ENCODE data around the gene GPR42.

The GPR42 gene

DNA sequence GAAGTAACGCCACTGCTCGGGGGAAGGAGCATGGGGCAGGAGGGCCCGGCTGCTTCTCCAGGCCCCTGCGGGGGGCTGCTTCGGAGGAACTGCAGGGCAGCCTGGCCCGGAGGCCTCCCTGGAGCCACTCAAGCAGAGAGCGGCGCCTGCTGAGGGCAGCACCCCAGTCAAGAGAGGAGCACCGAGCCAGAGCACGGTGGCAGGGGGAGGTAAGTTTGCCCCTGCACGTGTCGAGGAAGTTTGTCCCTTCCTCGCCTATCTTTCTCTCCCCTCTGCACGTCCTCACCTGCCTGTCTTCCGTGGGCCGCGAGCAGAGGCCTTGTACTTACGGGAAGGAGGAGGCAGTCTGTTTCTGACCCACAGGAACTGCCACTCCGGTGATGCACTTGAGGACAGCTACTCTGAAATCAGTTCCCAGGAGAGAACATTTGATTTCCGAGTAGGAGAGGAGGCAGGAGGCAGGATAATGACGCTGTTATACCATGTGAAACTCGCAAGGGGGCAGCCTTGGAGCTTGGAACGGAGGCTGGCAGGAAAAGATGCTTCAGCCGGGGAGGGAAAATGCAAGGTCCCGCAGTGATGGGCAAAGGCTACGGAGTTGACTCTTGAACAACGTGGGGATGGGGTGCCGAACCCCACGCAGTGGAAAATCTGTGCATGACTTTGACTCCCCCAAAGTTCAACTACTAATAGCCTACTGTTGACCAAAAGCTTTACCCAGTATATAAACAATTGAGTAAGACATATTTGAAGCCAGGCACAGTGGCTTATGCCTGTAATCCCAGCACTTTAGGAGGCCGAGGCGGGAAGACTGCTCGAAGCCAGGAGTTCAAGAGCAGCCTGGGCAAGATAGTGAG, 18.2 kb upstream of the GPR42 start (continued):
- TF ChIP-seq, protein P1, sequence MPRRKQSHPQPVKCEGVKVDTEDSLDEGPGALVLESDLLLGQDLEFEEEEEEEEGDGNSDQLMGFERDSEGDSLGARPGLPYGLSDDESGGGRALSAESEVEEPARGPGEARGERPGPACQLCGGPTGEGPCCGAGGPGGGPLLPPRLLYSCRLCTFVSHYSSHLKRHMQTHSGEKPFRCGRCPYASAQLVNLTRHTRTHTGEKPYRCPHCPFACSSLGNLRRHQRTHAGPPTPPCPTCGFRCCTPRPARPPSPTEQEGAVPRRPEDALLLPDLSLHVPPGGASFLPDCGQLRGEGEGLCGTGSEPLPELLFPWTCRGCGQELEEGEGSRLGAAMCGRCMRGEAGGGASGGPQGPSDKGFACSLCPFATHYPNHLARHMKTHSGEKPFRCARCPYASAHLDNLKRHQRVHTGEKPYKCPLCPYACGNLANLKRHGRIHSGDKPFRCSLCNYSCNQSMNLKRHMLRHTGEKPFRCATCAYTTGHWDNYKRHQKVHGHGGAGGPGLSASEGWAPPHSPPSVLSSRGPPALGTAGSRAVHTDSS (tag by site-specific recombination; IDR thresholded peaks at IDR 0.05) = no peak
- TF ChIP-seq KLF9 (tag by site-specific recombination; IDR thresholded peaks at IDR 0.05; ENCODE audit: low read depth) = no peak
- TF ChIP-seq, protein P2, sequence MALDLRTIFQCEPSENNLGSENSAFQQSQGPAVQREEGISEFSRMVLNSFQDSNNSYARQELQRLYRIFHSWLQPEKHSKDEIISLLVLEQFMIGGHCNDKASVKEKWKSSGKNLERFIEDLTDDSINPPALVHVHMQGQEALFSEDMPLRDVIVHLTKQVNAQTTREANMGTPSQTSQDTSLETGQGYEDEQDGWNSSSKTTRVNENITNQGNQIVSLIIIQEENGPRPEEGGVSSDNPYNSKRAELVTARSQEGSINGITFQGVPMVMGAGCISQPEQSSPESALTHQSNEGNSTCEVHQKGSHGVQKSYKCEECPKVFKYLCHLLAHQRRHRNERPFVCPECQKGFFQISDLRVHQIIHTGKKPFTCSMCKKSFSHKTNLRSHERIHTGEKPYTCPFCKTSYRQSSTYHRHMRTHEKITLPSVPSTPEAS (tag by site-specific recombination; IDR thresholded peaks at IDR 0.05) = no peak
- no peak for TF ChIP-seq ZNF596 (tag by site-specific recombination; IDR thresholded peaks at IDR 0.05)
- TF ChIP-seq, protein P3, sequence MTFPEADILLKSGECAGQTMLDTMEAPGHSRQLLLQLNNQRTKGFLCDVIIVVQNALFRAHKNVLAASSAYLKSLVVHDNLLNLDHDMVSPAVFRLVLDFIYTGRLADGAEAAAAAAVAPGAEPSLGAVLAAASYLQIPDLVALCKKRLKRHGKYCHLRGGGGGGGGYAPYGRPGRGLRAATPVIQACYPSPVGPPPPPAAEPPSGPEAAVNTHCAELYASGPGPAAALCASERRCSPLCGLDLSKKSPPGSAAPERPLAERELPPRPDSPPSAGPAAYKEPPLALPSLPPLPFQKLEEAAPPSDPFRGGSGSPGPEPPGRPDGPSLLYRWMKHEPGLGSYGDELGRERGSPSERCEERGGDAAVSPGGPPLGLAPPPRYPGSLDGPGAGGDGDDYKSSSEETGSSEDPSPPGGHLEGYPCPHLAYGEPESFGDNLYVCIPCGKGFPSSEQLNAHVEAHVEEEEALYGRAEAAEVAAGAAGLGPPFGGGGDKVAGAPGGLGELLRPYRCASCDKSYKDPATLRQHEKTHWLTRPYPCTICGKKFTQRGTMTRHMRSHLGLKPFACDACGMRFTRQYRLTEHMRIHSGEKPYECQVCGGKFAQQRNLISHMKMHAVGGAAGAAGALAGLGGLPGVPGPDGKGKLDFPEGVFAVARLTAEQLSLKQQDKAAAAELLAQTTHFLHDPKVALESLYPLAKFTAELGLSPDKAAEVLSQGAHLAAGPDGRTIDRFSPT (tag by site-specific recombination; IDR thresholded peaks at IDR 0.05) = no peak
- TF ChIP-seq KLF1 (tag by site-specific recombination; IDR thresholded peaks at IDR 0.05) = no peak
- TF ChIP-seq ZNF585B (tag by site-specific recombination; IDR thresholded peaks at IDR 0.05) = no peak
- no peak for TF ChIP-seq ZNF76 (tag by site-specific recombination; IDR thresholded peaks at IDR 0.05; ENCODE audit: borderline replicate concordance, low read depth)
- TF ChIP-seq ZBTB48 (tag by site-specific recombination; IDR thresholded peaks at IDR 0.05) = no peak
- TF ChIP-seq ZEB2 (tag by site-specific recombination; IDR thresholded peaks at IDR 0.05) = peak; percentile 72
- TF ChIP-seq ZNF292 (tag by site-specific recombination; IDR thresholded peaks at IDR 0.05; ENCODE audit: borderline replicate concordance, low read depth) = no peak
- TF ChIP-seq GLIS1 (tag by site-specific recombination; IDR thresholded peaks at IDR 0.05) = peak; percentile 83
- TF ChIP-seq OVOL3 (tag by site-specific recombination; IDR thresholded peaks at IDR 0.05) = no peak
- no peak for TF ChIP-seq ZNF544 (tag by site-specific recombination; IDR thresholded peaks at IDR 0.05)
- no peak for TF ChIP-seq ZNF266 (tag by site-specific recombination; IDR thresholded peaks at IDR 0.05; ENCODE audit: low read depth)
- TF ChIP-seq EGR2 (tag by site-specific recombination; IDR thresholded peaks at IDR 0.05; ENCODE audit: low read depth) = no peak
- no peak for TF ChIP-seq KLF10 (tag by site-specific recombination; IDR thresholded peaks at IDR 0.05)
- TF ChIP-seq, protein P4, sequence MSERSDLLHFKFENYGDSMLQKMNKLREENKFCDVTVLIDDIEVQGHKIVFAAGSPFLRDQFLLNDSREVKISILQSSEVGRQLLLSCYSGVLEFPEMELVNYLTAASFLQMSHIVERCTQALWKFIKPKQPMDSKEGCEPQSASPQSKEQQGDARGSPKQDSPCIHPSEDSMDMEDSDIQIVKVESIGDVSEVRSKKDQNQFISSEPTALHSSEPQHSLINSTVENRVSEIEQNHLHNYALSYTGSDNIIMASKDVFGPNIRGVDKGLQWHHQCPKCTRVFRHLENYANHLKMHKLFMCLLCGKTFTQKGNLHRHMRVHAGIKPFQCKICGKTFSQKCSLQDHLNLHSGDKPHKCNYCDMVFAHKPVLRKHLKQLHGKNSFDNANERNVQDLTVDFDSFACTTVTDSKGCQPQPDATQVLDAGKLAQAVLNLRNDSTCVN (tag by site-specific recombination; optimal IDR thresholded peaks at IDR 0.05) = no peak
- TF ChIP-seq KLF8 (tag by site-specific recombination; IDR thresholded peaks at IDR 0.05) = peak; percentile 62
- TF ChIP-seq ZNF707 (tag by site-specific recombination; IDR thresholded peaks at IDR 0.05) = no peak
- TF ChIP-seq, protein P5, sequence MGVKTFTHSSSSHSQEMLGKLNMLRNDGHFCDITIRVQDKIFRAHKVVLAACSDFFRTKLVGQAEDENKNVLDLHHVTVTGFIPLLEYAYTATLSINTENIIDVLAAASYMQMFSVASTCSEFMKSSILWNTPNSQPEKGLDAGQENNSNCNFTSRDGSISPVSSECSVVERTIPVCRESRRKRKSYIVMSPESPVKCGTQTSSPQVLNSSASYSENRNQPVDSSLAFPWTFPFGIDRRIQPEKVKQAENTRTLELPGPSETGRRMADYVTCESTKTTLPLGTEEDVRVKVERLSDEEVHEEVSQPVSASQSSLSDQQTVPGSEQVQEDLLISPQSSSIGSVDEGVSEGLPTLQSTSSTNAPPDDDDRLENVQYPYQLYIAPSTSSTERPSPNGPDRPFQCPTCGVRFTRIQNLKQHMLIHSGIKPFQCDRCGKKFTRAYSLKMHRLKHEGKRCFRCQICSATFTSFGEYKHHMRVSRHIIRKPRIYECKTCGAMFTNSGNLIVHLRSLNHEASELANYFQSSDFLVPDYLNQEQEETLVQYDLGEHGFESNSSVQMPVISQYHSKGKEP (tag by site-specific recombination; IDR thresholded peaks at IDR 0.05) = no peak
- no peak; the same call in 1 of the 2 replicates for TF ChIP-seq ZNF146 (tag by site-specific recombination; IDR thresholded peaks at IDR 0.05)
- TF ChIP-seq GFI1B (tag by site-specific recombination; IDR thresholded peaks at IDR 0.05) = peak; percentile 80
- no peak for TF ChIP-seq ZNF510 (tag by site-specific recombination; IDR thresholded peaks at IDR 0.05; ENCODE audit: insufficient replicate concordance)
- no peak for TF ChIP-seq ZNF274 (IDR thresholded peaks at IDR 0.05; ENCODE audit: low read length)
- TF ChIP-seq ZNF274 (tag by site-specific recombination; IDR thresholded peaks at IDR 0.05; ENCODE audit: borderline replicate concordance) = no peak
- no peak for TF ChIP-seq ZNF426 (tag by site-specific recombination; IDR thresholded peaks at IDR 0.05)
- no peak for TF ChIP-seq ZNF175 (tag by site-specific recombination; IDR thresholded peaks at IDR 0.05)
- no peak for TF ChIP-seq ZNF404 (tag by site-specific recombination; IDR thresholded peaks at IDR 0.05)
- TF ChIP-seq ZNF830 (tag by site-specific recombination; IDR thresholded peaks at IDR 0.05; ENCODE audit: low read depth) = no peak
- TF ChIP-seq ZNF223 (tag by site-specific recombination; IDR thresholded peaks at IDR 0.05) = no peak
- TF ChIP-seq ZNF623 (tag by site-specific recombination; IDR thresholded peaks at IDR 0.05) = no peak
- no peak for TF ChIP-seq YY1 (tag by site-specific recombination; IDR thresholded peaks at IDR 0.05)
